ENCODE data around the gene SBK3. TPM values are rescaled to one million over a fixed set of nuclear protein-coding genes. Genes with fewer than 3 reads are reported as not detected.

The SBK3 gene
- total and polyA plus RNA-seq, 2 of the 8 experiments (the other 6 are each of a cell fraction or from before 2014, with no cell fraction given): 0.76 to 1.5 TPM

DNA sequence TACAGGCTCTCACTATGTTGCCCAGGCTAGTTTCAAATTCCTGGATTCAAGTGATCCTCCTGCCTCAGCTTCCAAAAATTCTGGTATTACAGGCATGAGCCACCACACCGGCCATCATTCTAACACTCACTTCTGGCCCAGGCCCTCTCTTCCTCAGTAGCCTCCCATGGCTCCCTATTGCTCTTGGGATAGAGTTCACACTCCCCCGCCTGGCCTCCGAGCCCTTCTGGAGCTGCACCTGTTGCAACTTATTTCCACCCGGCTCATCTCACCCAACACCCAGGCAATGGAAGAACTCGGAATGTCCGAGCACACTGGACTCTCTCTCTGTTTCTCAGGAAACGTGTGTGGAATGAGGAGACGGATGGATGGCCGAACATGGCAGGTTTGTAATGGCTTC, 9.0 kb upstream of the SBK3 start:
- Histone ChIP-seq H3K9ac (replicated peaks in 1 of 4; ENCODE audit: extremely low read depth in 1 of 4, low read depth in 3 of 4, low read length in 3 of 4) (no peak overlapping the region), H3K4me1 (replicated peaks in 1 of 4; ENCODE audit: control insufficient read depth in 3 of 4, insufficient read depth in 4 of 4, low read length in 3 of 4) (peaks cover 2 to 10% (median 6%) of the 10 kb centered on the region in 4 experiments; a peak in 6 of 7 replicates), H2BK12ac (ENCODE audit: low read depth, low read length) (no peak overlapping the region), H2BK15ac (ENCODE audit: low read length) (no peak overlapping the region), H2BK120ac (replicated peaks; ENCODE audit: low read depth, low read length) (no peak overlapping the region), H4K8ac (ENCODE audit: extremely low read depth, insufficient read depth, low read length) (no peak overlapping the region), H3K9me3 (ENCODE audit: insufficient read depth in 2 of 2, low read depth in 1 of 2, low read length in 1 of 2) (no peaks in the 10 kb centered on the region), H3K56ac (replicated peaks; ENCODE audit: insufficient read length, low read depth, low read length) (no peak overlapping the region), H4K20me1 (replicated peaks in 1 of 2; ENCODE audit: control insufficient read depth in 1 of 2, insufficient read depth in 2 of 2, low read length in 2 of 2) (no peaks in the 10 kb centered on the region), H3K18ac (ENCODE audit: extremely low read depth, low read length) (no peak overlapping the region), H3K4me3 (ENCODE audit: extremely low read depth in 1 of 4, insufficient read depth in 2 of 4, low read depth in 3 of 4, low read length in 4 of 4) (no peak overlapping the region), H3K4ac (replicated peaks; ENCODE audit: insufficient read length, low read depth, low read length) (peak overlapping the region; percentile 46), H3K27me3 (replicated peaks in 1 of 4; ENCODE audit: control insufficient read depth in 3 of 4, extremely low read depth in 1 of 4, insufficient read depth in 3 of 4, low read length in 3 of 4) (peaks cover 0 to 3% (median 0%) of the 10 kb centered on the region in 4 experiments; a peak in 1 of 7 replicates), H3K4me2 (ENCODE audit: insufficient read depth in 1 of 2, low read depth in 2 of 2, low read length in 2 of 2) (no peak overlapping the region), H3K14ac (ENCODE audit: insufficient read length) (no peak overlapping the region), H3K27ac (ENCODE audit: low read depth, low read length) (no peak overlapping the region), H3K36me3 (ENCODE audit: control insufficient read depth in 2 of 4, insufficient read depth in 4 of 4, low read length in 3 of 4) (no peaks in the 10 kb centered on the region), H2BK5ac (ENCODE audit: low read depth, low read length) (no peak overlapping the region), H2AK5ac (ENCODE audit: low read depth, low read length) (no peak overlapping the region), H2AFZ (ENCODE audit: low read length) (no peak overlapping the region), H4K5ac (ENCODE audit: insufficient read length, low read depth, low read length) (no peak overlapping the region), H3K79me2 (ENCODE audit: control insufficient read depth in 1 of 2, insufficient read depth in 2 of 2, low read length in 2 of 2) (no peaks in the 10 kb centered on the region), H2BK20ac (ENCODE audit: low read length) (no peak overlapping the region), H3K79me1 (ENCODE audit: low read depth, low read length) (no peaks in the 10 kb centered on the region), H4K91ac (replicated peaks; ENCODE audit: insufficient read length, low read length) (no peak overlapping the region), H3K23ac (ENCODE audit: insufficient read length) (no peak overlapping the region), H3K23me2 (ENCODE audit: low read depth, low read length) (peaks cover 7% of the 10 kb centered on the region; the same call in 1 of the 2 replicates)
- FAIRE-seq: no peak
- peak; percentile 86 for TF ChIP-seq KDM1A (IDR thresholded peaks at IDR 0.05; ENCODE audit: borderline replicate concordance, low read length)
- 0 out of 4 replicates have a peak, but pooled peaks of 1 of the 2 experiments have one; percentile 32 for TF ChIP-seq HDAC2 (IDR thresholded peaks at IDR 0.05; ENCODE audit: borderline replicate concordance in 1 of 2, low read depth in 2 of 2, low read length in 2 of 2)
- TF ChIP-seq SAP30 (IDR thresholded peaks at IDR 0.05; ENCODE audit: insufficient read depth, insufficient replicate concordance, low read length): no peak
- TF ChIP-seq TEAD4 (IDR thresholded peaks at IDR 0.05; ENCODE audit: low read depth, low read length): no peak
- CTCF ChIA-PET (ENCODE audit: partially characterized antibody): interaction anchor here (1.2 kb wide), 1 partner anchor 50 kb away, joined by 4 read pairs; no protein-coding TSS in a partner anchor
- 88% methylated on average over 9 of the region's 9 CpGs; no CpG with 5 or more reads in 1 of the 2 experiments for WGBS, 2 experiments (ENCODE audit: extremely low coverage in 1 of 2, insufficient coverage in 1 of 2, insufficient read length in 1 of 2, insufficient replicate concordance in 2 of 2, low coverage in 1 of 2, low lambda C conversion rate in 2 of 2, missing lambda C conversion rate in 1 of 2)
- POLR2A ChIA-PET (ENCODE audit: partially characterized antibody): interaction anchor here (0.8 to 1.2 kb wide), 2 partner anchors 13 to 17 kb away, joined by 3 read pairs; no protein-coding TSS in a partner anchor
- no peak for DNase-seq (ENCODE audit: low read depth in 1 of 2, low spot score in 2 of 2)
